Measurements from ENCODE around the gene MR1.
A peak's percentile ranks its signal among the peaks of the same experiment; 100 is the strongest.

The MR1 gene

GRCh38 chr1:181036107-181036836 lies 2.5 kb downstream of the MR1 start:
- H3K4me3 ChIP-seq (ENCODE audit: low read depth, low read length) = no peak overlapping the region

GRCh38 chr1:181037386-181037785 lies 3.6 kb downstream of the MR1 start:
- no peak for DNase-seq (ENCODE audit: low read depth)
- H3K4me3 ChIP-seq (ENCODE audit: low read depth, low read length) = no peak overlapping the region
- TF ChIP-seq POLR2A (IDR thresholded peaks at IDR 0.05; ENCODE audit: extremely low read depth, insufficient read length) = no peak
- TF ChIP-seq MYC (IDR thresholded peaks at IDR 0.05; ENCODE audit: low read depth, low read length) = no peak
- no peak for TF ChIP-seq MAX (IDR thresholded peaks at IDR 0.05; ENCODE audit: low read depth, low read length)

More at GRCh38 chr1:181036107-181036836, 2.5 kb downstream of the MR1 start:
- no peak for DNase-seq (ENCODE audit: low read depth)
- TF ChIP-seq MAX (IDR thresholded peaks at IDR 0.05; ENCODE audit: low read depth, low read length) (no peak), POLR2A (IDR thresholded peaks at IDR 0.05; ENCODE audit: extremely low read depth, insufficient read length) (no peak), CTCF (IDR thresholded peaks at IDR 0.05; ENCODE audit: low read depth, low read length) (no peak), MYC (IDR thresholded peaks at IDR 0.05; ENCODE audit: low read depth, low read length) (no peak)

- TF ChIP-seq CTCF (IDR thresholded peaks at IDR 0.05; ENCODE audit: low read depth, low read length) (peak; percentile 77), MYC (IDR thresholded peaks at IDR 0.05; ENCODE audit: low read depth, low read length) (no peak)
- H3K4me3 ChIP-seq (ENCODE audit: low read depth, low read length) = no peak overlapping the region
- DNase-seq (ENCODE audit: low read depth) = peak; percentile 78
Observed at GRCh38 chr1:181038399-181038873, 4.7 kb downstream of the MR1 start.

GRCh38 chr1:181040284-181040865 lies 6.6 kb downstream of the MR1 start:
- no peak overlapping the region for H3K4me3 ChIP-seq (ENCODE audit: low read depth, low read length)
- no peak for DNase-seq (ENCODE audit: low read depth)
- TF ChIP-seq MYC (IDR thresholded peaks at IDR 0.05; ENCODE audit: low read depth, low read length) (no peak), MAX (IDR thresholded peaks at IDR 0.05; ENCODE audit: low read depth, low read length) (no peak), CTCF (IDR thresholded peaks at IDR 0.05; ENCODE audit: low read depth, low read length) (no peak), POLR2A (IDR thresholded peaks at IDR 0.05; ENCODE audit: extremely low read depth, insufficient read length) (no peak)

GRCh38 chr1:181043025-181043888 lies 9.5 kb downstream of the MR1 start:
- H3K4me3 ChIP-seq (ENCODE audit: low read depth, low read length) = no peak overlapping the region
- peak; percentile 94 for DNase-seq (ENCODE audit: low read depth)
- no peak for TF ChIP-seq MAX (IDR thresholded peaks at IDR 0.05; ENCODE audit: low read depth, low read length)
- TF ChIP-seq CTCF (IDR thresholded peaks at IDR 0.05; ENCODE audit: low read depth, low read length) = no peak
- TF ChIP-seq MYC (IDR thresholded peaks at IDR 0.05; ENCODE audit: low read depth, low read length) = no peak
- TF ChIP-seq POLR2A (IDR thresholded peaks at IDR 0.05; ENCODE audit: extremely low read depth, insufficient read length) = no peak
